ENCODE measurements around the gene FAM72C. TPM values are rescaled to one million over a fixed set of nuclear protein-coding genes. Genes with fewer than 3 reads are reported as not detected.
"Not testable (repeated sequence)": the region's sequence is repeated elsewhere in the genome, so short reads cannot be mapped to it uniquely, and the experiment has no call there.

The FAM72C gene
- total RNA-seq, 1 donor from 2014 or later = not detected

- not testable (repeated sequence) for H3K36me3 ChIP-seq (ENCODE audit: control insufficient read depth, insufficient read depth, low read length); FAIRE-seq; H3K27me3 ChIP-seq (ENCODE audit: control insufficient read depth, insufficient read depth, low read length)
These were observed 21.6 kb upstream of the FAM72C start for GRCh38 chr1:143993301-143993907.

DNA sequence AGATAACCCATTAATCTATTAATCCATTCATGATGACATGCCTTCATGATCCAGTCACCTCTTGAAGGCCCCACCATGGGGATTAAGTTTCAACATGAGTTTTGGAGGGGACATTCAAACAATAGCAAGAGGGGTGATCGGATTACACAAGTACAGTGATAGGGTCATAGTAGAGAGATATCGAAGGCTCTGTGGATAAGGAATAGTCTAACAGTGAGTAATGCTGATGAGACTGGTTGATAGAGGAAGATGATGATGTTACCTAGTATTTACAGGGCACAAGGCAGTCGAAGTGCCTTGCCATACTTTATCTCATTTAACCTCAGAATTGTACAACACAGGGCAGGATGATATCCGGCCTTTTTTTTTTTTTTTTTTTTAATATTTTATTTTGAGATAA lies 18.9 kb upstream of the FAM72C start:
- H3K36me3 ChIP-seq (ENCODE audit: control insufficient read depth, insufficient read depth, low read length); H3K4me3 ChIP-seq (ENCODE audit: low read depth, low read length); H3K27me3 ChIP-seq (ENCODE audit: control insufficient read depth, insufficient read depth, low read length); DNase-seq (ENCODE audit: low read depth); FAIRE-seq: not testable (repeated sequence)

More at GRCh38 chr1:143993301-143993907, 21.6 kb upstream of the FAM72C start:
- not testable (repeated sequence) for H3K4me3 ChIP-seq (ENCODE audit: low read depth, low read length); DNase-seq (ENCODE audit: low read depth)

DNA sequence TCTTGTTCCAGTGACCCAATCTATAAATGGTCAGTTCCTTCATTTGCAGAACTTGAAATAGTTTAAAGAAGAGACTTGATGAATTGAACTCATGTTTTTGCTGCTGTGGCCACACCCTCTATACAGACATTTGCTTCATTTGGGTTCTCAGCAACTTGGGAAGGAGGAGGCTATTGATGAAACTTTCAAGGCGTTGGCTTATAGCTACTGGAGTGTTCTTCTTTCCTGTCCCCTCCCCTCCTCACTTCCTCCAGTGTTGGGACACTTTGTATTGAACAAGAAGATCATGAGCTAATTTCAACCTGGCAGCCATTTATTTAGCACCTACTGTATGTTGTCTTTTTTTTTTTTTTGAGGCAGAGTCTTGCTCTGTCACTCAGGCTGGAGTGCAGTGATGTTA lies 17.9 kb upstream of the FAM72C start:
- FAIRE-seq; H3K4me3 ChIP-seq (ENCODE audit: low read depth, low read length); H3K36me3 ChIP-seq (ENCODE audit: control insufficient read depth, insufficient read depth, low read length); DNase-seq (ENCODE audit: low read depth); H3K27me3 ChIP-seq (ENCODE audit: control insufficient read depth, insufficient read depth, low read length): not testable (repeated sequence)

DNA sequence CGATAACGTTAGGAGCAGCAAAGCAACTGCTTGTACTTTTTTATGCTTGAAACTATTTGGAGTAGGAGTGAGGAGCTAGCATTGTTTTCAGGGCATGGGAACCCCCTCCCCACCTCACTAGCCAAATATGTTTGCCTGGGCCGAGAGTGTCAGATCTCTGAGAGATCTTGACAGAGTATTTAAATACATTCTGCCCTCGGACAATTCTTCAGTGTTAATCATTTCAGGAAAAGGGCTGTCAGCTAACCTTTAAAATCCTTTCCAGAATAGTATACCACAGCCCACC lies 17.6 kb upstream of the FAM72C start:
- H3K4me3 ChIP-seq (ENCODE audit: low read depth, low read length); H3K27me3 ChIP-seq (ENCODE audit: control insufficient read depth, insufficient read depth, low read length); FAIRE-seq; H3K36me3 ChIP-seq (ENCODE audit: control insufficient read depth, insufficient read depth, low read length); DNase-seq (ENCODE audit: low read depth): not testable (repeated sequence)

GRCh38 chr1:143988602-143989426 lies 17.0 kb upstream of the FAM72C start:
- H3K4me3 ChIP-seq (ENCODE audit: low read depth, low read length); FAIRE-seq; H3K36me3 ChIP-seq (ENCODE audit: control insufficient read depth, insufficient read depth, low read length); H3K27me3 ChIP-seq (ENCODE audit: control insufficient read depth, insufficient read depth, low read length); DNase-seq (ENCODE audit: low read depth): not testable (repeated sequence)

DNA sequence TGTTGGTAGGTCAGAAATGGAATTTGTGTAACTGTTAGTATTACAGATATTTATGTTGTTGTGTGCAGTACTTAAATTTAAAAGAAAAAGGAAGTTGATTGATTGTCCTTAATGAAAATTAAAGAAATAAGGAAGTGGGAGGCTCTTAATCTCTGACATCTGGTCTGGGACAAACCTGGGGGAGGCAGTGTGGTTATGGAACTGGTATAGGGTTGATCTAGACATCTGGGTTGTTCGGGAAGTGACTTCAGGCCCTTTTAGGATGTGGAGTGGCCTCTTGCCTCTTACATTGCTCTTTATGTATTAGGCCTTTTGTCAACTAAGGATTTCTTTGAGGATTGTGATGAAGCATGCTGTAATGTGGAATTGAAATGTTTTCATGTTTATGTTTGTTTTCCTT lies 16.1 kb upstream of the FAM72C start:
- DNase-seq (ENCODE audit: low read depth); FAIRE-seq; H3K36me3 ChIP-seq (ENCODE audit: control insufficient read depth, insufficient read depth, low read length); H3K4me3 ChIP-seq (ENCODE audit: low read depth, low read length); H3K27me3 ChIP-seq (ENCODE audit: control insufficient read depth, insufficient read depth, low read length): not testable (repeated sequence)

- DNase-seq (ENCODE audit: low read depth); H3K36me3 ChIP-seq (ENCODE audit: control insufficient read depth, insufficient read depth, low read length); H3K4me3 ChIP-seq (ENCODE audit: low read depth, low read length); H3K27me3 ChIP-seq (ENCODE audit: control insufficient read depth, insufficient read depth, low read length); FAIRE-seq: not testable (repeated sequence)
These were observed 13.1 kb upstream of the FAM72C start for GRCh38 chr1:143984721-143985473.

DNA sequence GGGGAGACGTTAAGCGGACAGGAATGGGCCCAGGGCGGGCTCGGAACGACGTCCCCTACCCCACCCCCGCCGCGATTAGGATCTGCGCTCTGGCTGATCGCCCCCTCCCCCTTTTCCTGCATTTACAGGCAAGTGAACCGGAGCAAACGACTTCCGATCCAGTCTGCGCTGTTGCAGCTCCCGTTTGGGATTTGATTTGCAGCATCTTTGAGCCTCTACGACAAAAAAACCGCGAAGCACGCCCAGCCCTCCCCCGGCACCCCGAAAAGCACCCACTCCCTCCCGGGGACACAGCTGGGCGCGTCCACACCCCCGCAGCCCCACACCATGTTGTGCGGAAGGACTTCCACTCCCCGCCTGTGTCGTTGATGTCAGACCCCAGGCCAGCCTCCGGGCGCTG lies 2.6 kb upstream of the FAM72C start:
- DNase-seq (ENCODE audit: low read depth); FAIRE-seq; H3K27me3 ChIP-seq (ENCODE audit: control insufficient read depth, insufficient read depth, low read length); H3K36me3 ChIP-seq (ENCODE audit: control insufficient read depth, insufficient read depth, low read length): not testable (repeated sequence)
- peak overlapping the region; percentile 34 for H3K4me3 ChIP-seq (ENCODE audit: low read depth, low read length)

DNA sequence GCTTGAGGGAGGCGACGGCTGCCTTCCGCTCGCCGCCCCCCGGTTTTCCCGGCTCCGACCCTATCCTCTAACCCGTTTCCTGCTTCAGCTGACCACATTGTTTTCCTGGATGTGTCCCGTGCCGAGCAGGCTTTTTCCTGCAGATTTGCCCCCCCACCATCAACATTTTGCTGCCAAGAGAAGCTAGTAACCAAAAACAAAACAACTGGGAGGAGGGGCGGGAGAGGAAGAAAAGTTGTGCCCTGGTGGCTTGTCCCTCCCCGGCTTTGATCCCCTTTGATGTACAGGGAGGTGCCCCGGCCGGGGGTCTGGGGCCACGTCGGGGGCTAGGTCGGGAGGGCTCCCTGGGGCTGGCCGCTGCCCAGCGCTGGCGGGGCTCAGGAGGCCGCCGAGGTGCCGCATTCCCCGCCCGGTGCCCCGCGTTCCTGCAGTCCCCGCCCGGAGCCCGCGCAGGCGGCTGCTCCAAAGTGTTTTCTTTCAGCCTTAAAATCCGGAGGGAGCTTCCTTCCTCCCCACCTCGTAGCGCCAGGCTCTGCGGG lies 2.2 kb upstream of the FAM72C start:
- not testable (repeated sequence) for H3K36me3 ChIP-seq (ENCODE audit: control insufficient read depth, insufficient read depth, low read length); DNase-seq (ENCODE audit: low read depth); FAIRE-seq; H3K27me3 ChIP-seq (ENCODE audit: control insufficient read depth, insufficient read depth, low read length)
- H3K4me3 ChIP-seq (ENCODE audit: low read depth, low read length) = peak overlapping the region; percentile 34

- H3K36me3 ChIP-seq (ENCODE audit: control insufficient read depth, insufficient read depth, low read length); FAIRE-seq; H3K27me3 ChIP-seq (ENCODE audit: control insufficient read depth, insufficient read depth, low read length); H3K4me3 ChIP-seq (ENCODE audit: low read depth, low read length); DNase-seq (ENCODE audit: low read depth): not testable (repeated sequence)
These were observed 1.1 kb upstream of the FAM72C start for GRCh38 chr1:143972753-143973326.

DNA sequence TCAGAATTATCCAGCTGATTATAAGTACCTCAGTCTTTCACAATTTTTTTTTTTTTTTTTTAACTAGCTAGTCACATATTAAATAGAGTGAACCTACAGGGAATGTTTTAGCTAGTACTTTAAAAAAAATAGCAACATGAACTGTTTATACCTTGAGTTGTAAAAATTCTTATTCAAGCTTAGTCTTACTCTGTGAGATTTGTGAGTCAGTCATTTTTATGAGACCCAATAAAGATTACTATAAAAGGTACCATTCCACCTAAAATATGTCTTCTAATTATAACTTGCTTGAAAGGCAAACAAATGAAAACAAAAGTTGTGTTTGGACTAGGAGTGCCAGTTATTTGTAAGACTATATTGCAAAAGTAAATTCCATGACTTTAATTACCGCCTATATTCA lies 5.9 kb downstream of the FAM72C start:
- not testable (repeated sequence) for H3K27me3 ChIP-seq (ENCODE audit: control insufficient read depth, insufficient read depth, low read length); FAIRE-seq; DNase-seq (ENCODE audit: low read depth); H3K4me3 ChIP-seq (ENCODE audit: low read depth, low read length); H3K36me3 ChIP-seq (ENCODE audit: control insufficient read depth, insufficient read depth, low read length)

DNA sequence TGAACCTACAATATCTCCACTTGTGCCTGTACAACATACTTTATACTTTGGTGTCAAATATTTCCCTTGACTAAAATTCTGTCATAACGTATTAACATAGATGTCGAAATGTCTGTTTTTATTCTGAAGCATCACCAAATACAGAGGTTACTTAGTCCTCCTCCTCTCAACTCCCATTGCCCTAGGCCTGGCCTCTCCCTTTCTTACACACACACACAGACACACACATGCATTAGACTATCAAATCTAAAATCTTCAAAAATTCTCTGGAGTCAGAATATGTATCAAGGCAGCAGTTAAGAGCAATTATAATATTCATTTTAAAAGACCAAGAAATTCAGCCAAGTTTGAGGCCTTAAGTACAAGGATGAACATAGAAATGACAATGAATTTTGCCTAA lies 7.5 kb downstream of the FAM72C start:
- DNase-seq (ENCODE audit: low read depth); FAIRE-seq; H3K4me3 ChIP-seq (ENCODE audit: low read depth, low read length); H3K27me3 ChIP-seq (ENCODE audit: control insufficient read depth, insufficient read depth, low read length); H3K36me3 ChIP-seq (ENCODE audit: control insufficient read depth, insufficient read depth, low read length): not testable (repeated sequence)

DNA sequence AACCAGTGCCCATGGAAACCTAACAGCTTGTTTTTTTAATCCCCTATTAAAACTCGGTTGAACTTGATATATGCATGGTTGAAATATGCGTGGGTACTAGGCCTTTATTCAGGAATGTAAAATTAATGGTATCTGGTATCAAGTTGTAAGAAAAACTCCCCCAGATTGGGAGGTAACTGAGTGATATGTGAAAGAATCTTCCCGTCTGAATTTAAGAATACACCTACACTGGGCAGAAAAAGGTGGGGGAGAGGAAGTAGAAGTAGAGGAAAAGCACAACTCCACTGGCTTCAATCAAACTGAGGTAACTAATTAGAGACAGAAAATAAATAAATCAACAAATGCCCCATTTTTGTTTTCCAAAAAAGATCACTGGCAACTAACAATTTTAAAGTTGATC lies 15.9 kb downstream of the FAM72C start:
- H3K4me3 ChIP-seq (ENCODE audit: low read depth, low read length); H3K27me3 ChIP-seq (ENCODE audit: control insufficient read depth, insufficient read depth, low read length); DNase-seq (ENCODE audit: low read depth); H3K36me3 ChIP-seq (ENCODE audit: control insufficient read depth, insufficient read depth, low read length); FAIRE-seq: not testable (repeated sequence)

- H3K36me3 ChIP-seq (ENCODE audit: control insufficient read depth, insufficient read depth, low read length); H3K27me3 ChIP-seq (ENCODE audit: control insufficient read depth, insufficient read depth, low read length); DNase-seq (ENCODE audit: low read depth); H3K4me3 ChIP-seq (ENCODE audit: low read depth, low read length); FAIRE-seq: not testable (repeated sequence)
These were observed 18.9 kb downstream of the FAM72C start for GRCh38 chr1:143952913-143953312.
